Inflammatory macrophage treated with lipopolysaccharide for 4 hours (primary cell): Measurements from ENCODE around the gene CLDN22.

Experiments used
- DNase-seq: peaks from one replicate; pipeline ENCODE4 v3.0.0-alpha.2; 2020

The CLDN22 gene

GRCh38 chr4:183318656-183319055 lies 1.4 kb downstream of the CLDN22 start:
- no peak for DNase-seq

- no peak for DNase-seq
These were observed 5.3 kb downstream of the CLDN22 start for GRCh38 chr4:183314806-183315205.

- no peak for DNase-seq
These were observed 5.7 kb downstream of the CLDN22 start for GRCh38 chr4:183314336-183314735.

GRCh38 chr4:183312841-183313240 lies 7.2 kb downstream of the CLDN22 start:
- DNase-seq: no peak

- no peak for DNase-seq
These were observed 13.3 kb downstream of the CLDN22 start for GRCh38 chr4:183306811-183307210.

- DNase-seq: no peak
These were observed 15.5 kb downstream of the CLDN22 start for GRCh38 chr4:183304538-183304937.

GRCh38 chr4:183304067-183304466 lies 16.0 kb downstream of the CLDN22 start:
- no peak for DNase-seq

- DNase-seq: peak; percentile 63
These were observed 16.8 kb downstream of the CLDN22 start for GRCh38 chr4:183303301-183303700.

GRCh38 chr4:183300655-183301054 lies 19.4 kb downstream of the CLDN22 start:
- DNase-seq: no peak

- DNase-seq: no peak
These were observed 20.0 kb downstream of the CLDN22 start for GRCh38 chr4:183300070-183300469.

- no peak for DNase-seq
These were observed 20.6 kb downstream of the CLDN22 start for GRCh38 chr4:183299464-183299863.

GRCh38 chr4:183297675-183298074 lies 22.4 kb downstream of the CLDN22 start:
- no peak for DNase-seq

GRCh38 chr4:183295711-183296110 lies 24.4 kb downstream of the CLDN22 start:
- DNase-seq: no peak

- no peak for DNase-seq
These were observed 29.0 kb downstream of the CLDN22 start for GRCh38 chr4:183291070-183291469.

- DNase-seq: no peak
These were observed 30.4 kb downstream of the CLDN22 start for GRCh38 chr4:183289688-183290087.

GRCh38 chr4:183288955-183289354 lies 31.1 kb downstream of the CLDN22 start:
- no peak for DNase-seq

- no peak for DNase-seq
These were observed 32.4 kb downstream of the CLDN22 start for GRCh38 chr4:183287677-183288076.

- DNase-seq: no peak
These were observed 32.8 kb downstream of the CLDN22 start for GRCh38 chr4:183287309-183287659.

- DNase-seq: no peak
These were observed 33.3 kb downstream of the CLDN22 start for GRCh38 chr4:183286590-183287308.

GRCh38 chr4:183285886-183286285 lies 34.2 kb downstream of the CLDN22 start:
- no peak for DNase-seq

- DNase-seq: no peak
These were observed 35.1 kb downstream of the CLDN22 start for GRCh38 chr4:183284965-183285364.

GRCh38 chr4:183284258-183284785 lies 35.8 kb downstream of the CLDN22 start:
- DNase-seq: no peak

- DNase-seq: no peak
These were observed 44.0 kb downstream of the CLDN22 start for GRCh38 chr4:183276106-183276505.

- no peak for DNase-seq
These were observed 47.7 kb downstream of the CLDN22 start for GRCh38 chr4:183272384-183272783.

GRCh38 chr4:183268556-183268955 lies 51.5 kb downstream of the CLDN22 start:
- no peak for DNase-seq
